Stimulated activated CD4-positive, alpha-beta T cell treated with anti-CD3 and anti-CD28 coated beads, TNF-alpha, amount 100 ng/mL, for 1 hour (primary cell): Measurements from ENCODE around the gene TLK1.
A peak's percentile ranks its signal among the peaks of the same experiment; 100 is the strongest.
"Not testable (repeated sequence)": the region's sequence is repeated elsewhere in the genome, so short reads cannot be mapped to it uniquely, and the experiment has no call there.

Experiments used
- DNase-seq, 3 donors: peaks; one replicate each; pipeline ENCODE4 v3.0.0-alpha.2; 2020; ENCODE audit warnings: low read depth in 3 of 3, low spot score in 1 of 3

Gene TLK1

GRCh38 chr2:171169839-171170238 is 9.1 kb upstream of the TLK1 start:
- no peak for DNase-seq

GRCh38 chr2:171169333-171169732 is 8.6 kb upstream of the TLK1 start:
- DNase-seq = no peak

- no peak for DNase-seq
Measured at GRCh38 chr2:171167352-171167997, 6.8 kb upstream of the TLK1 start.

GRCh38 chr2:171166328-171166983 is 5.8 kb upstream of the TLK1 start:
- no peak for DNase-seq

GRCh38 chr2:171165967-171166327 is 5.3 kb upstream of the TLK1 start:
- DNase-seq = no peak

- DNase-seq = no peak
Measured at GRCh38 chr2:171163261-171163660, 2.6 kb upstream of the TLK1 start.

GRCh38 chr2:171162522-171163197 is 2.0 kb upstream of the TLK1 start:
- not testable (repeated sequence) for DNase-seq

GRCh38 chr2:171160956-171161740 is 455 bp upstream of the TLK1 start:
- peak in 2 of 3 donors; percentile 33 to 44 for DNase-seq

GRCh38 chr2:171159372-171160118 is 1.1 kb downstream of the TLK1 start:
- DNase-seq = peak; percentile 4 to 34 (median 17)

GRCh38 chr2:171158790-171159371 is 1.8 kb downstream of the TLK1 start:
- DNase-seq = no peak

GRCh38 chr2:171158036-171158789 is 2.5 kb downstream of the TLK1 start:
- no peak for DNase-seq

GRCh38 chr2:171157109-171157500 is 3.6 kb downstream of the TLK1 start:
- DNase-seq = no peak

GRCh38 chr2:171154348-171154747 is 6.3 kb downstream of the TLK1 start:
- DNase-seq = no peak

GRCh38 chr2:171150694-171151285 is 9.9 kb downstream of the TLK1 start:
- no peak for DNase-seq

- no peak for DNase-seq
Measured at GRCh38 chr2:171149986-171150693, 10.6 kb downstream of the TLK1 start.

- no peak for DNase-seq
Measured at GRCh38 chr2:171149171-171149938, 11.3 kb downstream of the TLK1 start.

GRCh38 chr2:171147081-171147480 is 13.6 kb downstream of the TLK1 start:
- DNase-seq = no peak

- DNase-seq = no peak
Measured at GRCh38 chr2:171146633-171147032, 14.1 kb downstream of the TLK1 start.
